ENCODE measurements around the gene KRT39.

- TF ChIP-seq CTCF (IDR thresholded peaks at IDR 0.05) (no peak), POLR2AphosphoS5 (IDR thresholded peaks at IDR 0.05) (no peak), EP300 (IDR thresholded peaks at IDR 0.05) (no peak), POLR2A (IDR thresholded peaks at IDR 0.05) (no peak)
Measured at GRCh38 chr17:40912486-40913210, 54.1 kb downstream of the KRT39 start.
